OCI-LY3 (cell line): ENCODE results near the gene BCAR3.

Experiments
- EZH2phosphoT487 ChIP-seq: fragments of 200-600 bp; shearing (Covaris generic); IDR thresholded peaks from 2 replicates; pipeline ENCODE4 v1.6.1; 2018; ENCODE audit warnings: antibody characterized with exemption, mixed run types, low read depth
- TF ChIP-seq, protein P1 (sequence below): fragments of 200-600, 300-600 bp; sonication (generic); IDR thresholded peaks from 2 replicates; pipeline ENCODE4 v1.5.1; 2014; ENCODE audit warnings: antibody characterized with exemption, low read length, low read depth

DNA sequence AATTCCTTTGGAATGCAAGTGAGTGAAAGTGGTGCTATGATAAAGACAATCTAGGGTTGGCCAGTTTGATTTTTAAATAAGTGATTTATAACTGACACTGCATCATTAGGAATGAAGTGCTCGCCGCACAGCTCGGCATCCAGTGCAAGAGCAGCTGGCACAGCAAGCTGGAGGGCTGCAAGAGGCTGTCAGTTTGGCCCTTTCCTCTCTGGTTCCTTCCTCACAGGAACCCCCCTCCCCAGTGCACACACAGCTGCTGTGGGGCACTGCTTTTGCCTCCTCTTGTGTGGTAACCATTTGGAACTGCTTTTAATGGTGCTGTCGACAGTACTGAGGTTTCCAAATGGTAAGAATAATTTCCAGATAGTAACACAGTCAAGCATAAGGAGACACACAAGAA is 10.4 kb upstream of the BCAR3 start:
- TF ChIP-seq, protein P1, sequence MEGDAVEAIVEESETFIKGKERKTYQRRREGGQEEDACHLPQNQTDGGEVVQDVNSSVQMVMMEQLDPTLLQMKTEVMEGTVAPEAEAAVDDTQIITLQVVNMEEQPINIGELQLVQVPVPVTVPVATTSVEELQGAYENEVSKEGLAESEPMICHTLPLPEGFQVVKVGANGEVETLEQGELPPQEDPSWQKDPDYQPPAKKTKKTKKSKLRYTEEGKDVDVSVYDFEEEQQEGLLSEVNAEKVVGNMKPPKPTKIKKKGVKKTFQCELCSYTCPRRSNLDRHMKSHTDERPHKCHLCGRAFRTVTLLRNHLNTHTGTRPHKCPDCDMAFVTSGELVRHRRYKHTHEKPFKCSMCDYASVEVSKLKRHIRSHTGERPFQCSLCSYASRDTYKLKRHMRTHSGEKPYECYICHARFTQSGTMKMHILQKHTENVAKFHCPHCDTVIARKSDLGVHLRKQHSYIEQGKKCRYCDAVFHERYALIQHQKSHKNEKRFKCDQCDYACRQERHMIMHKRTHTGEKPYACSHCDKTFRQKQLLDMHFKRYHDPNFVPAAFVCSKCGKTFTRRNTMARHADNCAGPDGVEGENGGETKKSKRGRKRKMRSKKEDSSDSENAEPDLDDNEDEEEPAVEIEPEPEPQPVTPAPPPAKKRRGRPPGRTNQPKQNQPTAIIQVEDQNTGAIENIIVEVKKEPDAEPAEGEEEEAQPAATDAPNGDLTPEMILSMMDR: no peak
- no peak for TF ChIP-seq EZH2phosphoT487
